GM13977 (cell line): ENCODE results near the gene PTPN12.
A peak's percentile ranks its signal among the peaks of the same experiment; 100 is the strongest.

Experiments
- DNase-seq: peaks from one replicate; pipeline ENCODE4 v3.0.0; 2012; ENCODE audit warnings: low spot score
- CTCF ChIP-seq: IDR thresholded peaks from 2 replicates; pipeline ENCODE4 v1.5.1; 2012; ENCODE audit warnings: mild to moderate bottlenecking, control low read depth; ENCODE audit not compliant: insufficient read depth; ENCODE audit errors: extremely low read depth, missing control alignments
- in situ Hi-C: fragments of 300-500 bp; cut with MboI; formaldehyde crosslinking; loops from one replicate; pipeline ENCODE4 v1.12.0; 2022; ENCODE audit warnings: low sequenced_read_pairs, low pct_unique_long_range_greater_than_20kb, mixed read lengths, inconsistent platforms; ENCODE audit not compliant: unreplicated experiment

Gene PTPN12

GRCh38 chr7:77537136-77537777 is at the start of gene PTPN12:
TSS of gene PTPN12 (plus strand) at chr7:77537295. CDS start at chr7:77537547, 252 bp downstream.
- DNase-seq, result peak; percentile 77
- TF ChIP-seq CTCF, result no peak
- in situ Hi-C loops, result no loop called here

- no peak for DNase-seq
- no peak for TF ChIP-seq CTCF
- in situ Hi-C loops, result no loop called here
Observed at GRCh38 chr7:77488986-77489385, 48.1 kb upstream of the PTPN12 start.

GRCh38 chr7:77497079-77497478 is 40.0 kb upstream of the PTPN12 start:
- no peak for TF ChIP-seq CTCF
- no peak for DNase-seq
- in situ Hi-C loops, result no loop called here

GRCh38 chr7:77498659-77499379 is 38.3 kb upstream of the PTPN12 start:
- no peak for DNase-seq
- no peak for TF ChIP-seq CTCF
- in situ Hi-C loops, result no loop called here

- TF ChIP-seq CTCF, result no peak
- in situ Hi-C loops, result no loop called here
- DNase-seq, result no peak
Observed at GRCh38 chr7:77501192-77501515, 35.9 kb upstream of the PTPN12 start.

- DNase-seq, result no peak
- in situ Hi-C loops, result no loop called here
- no peak for TF ChIP-seq CTCF
Observed at GRCh38 chr7:77504951-77505350, 32.1 kb upstream of the PTPN12 start.
